DMS 273 treated with DMSO at 0.1 percent for 48 hours (cell line): ENCODE measurements around the gene ZCCHC7.
"Not testable (repeated sequence)": the region's sequence is repeated elsewhere in the genome, so short reads cannot be mapped to it uniquely, and the experiment has no call there.

Experiments
- DNase-seq: peaks from one replicate; lab custom pipeline; 2025; lab: John Stamatoyannopoulos, UW

ZCCHC7 gene

DNA sequence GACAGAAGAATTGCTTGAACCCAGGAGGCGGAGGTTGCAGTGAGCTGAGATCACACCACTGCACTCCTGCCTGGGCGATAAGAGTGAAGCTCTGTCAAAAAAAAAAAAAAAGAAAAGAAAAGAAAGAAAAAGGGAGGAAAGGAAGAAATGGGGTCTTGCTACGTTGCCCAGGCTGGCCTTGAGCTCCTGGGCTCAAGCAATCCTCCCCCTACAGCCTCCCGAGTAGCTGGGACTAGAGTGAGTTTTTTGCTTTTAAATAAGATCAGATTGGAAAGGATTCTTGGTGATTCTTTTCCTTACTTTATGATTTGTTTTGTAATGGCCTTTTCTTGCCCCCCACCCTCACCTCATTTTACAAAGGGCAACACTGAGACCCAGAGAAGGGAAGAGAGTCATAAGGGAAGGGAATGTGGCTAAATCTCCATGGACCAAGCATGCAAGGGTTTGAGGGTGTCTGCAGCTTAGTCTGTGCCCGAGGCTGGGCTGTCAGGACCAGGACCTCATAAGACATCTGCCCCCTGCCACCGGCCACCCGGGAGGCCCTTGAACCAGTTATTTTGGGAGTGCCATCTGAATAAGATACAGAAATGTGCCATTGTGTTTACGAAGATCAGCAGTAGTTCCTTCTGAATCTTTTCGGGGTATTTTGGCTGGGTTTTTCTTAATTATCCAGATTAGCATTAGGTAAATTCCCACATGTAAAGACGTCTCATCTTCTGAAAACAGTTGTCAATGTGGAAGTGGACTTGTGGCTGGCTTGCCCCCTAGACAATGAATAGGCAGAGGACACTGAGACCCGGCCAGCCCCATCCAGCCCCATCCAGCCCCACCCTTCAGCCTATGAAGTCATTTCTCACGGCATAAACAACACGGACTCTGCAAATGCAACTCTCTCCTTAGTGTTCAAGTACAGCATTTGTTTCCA lies 257.6 kb downstream of the ZCCHC7 start:
- no peak for DNase-seq

DNA sequence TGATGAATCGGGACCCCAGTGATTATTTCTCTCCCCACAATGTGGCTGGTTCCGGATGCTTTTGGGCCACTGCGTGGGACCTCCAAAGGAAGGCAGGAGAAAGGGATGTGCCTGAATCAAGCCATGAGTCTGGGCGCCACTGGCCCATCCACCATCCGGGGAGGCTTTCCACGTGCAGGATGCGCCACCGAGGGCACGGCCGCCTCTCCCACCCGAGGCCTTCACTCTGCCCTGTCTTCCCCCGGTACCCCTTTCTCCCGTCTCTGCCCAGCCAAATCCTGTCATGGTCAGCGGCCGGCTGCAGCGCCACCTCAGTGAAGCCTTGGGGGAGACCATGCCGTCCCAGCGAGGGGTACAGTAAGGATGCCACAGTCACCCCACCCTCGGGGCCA lies 258.2 kb downstream of the ZCCHC7 start:
- DNase-seq: no peak

- no peak for DNase-seq
Observed at GRCh38 chr9:37379835-37380234, 259.5 kb downstream of the ZCCHC7 start.

DNA sequence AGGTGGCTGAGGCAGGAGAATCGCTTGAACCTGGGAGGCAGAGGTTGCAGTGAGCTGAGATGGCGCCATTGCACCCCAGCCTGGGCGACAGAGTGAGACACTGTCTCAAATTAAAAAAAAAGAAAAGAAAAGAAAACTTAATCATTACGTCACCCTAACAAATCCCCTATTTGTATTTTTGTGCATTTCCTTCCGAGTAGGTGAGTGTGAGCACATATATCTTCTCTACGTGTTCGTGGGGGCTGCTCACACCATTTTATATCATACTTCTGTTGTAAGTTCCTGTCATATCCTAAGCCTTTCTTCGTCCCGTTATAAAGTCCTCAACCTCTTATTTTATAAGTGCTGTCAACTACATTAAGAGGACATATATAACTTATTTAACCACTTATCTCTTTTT lies 260.2 kb downstream of the ZCCHC7 start:
- no peak for DNase-seq

- DNase-seq: no peak
Observed at GRCh38 chr9:37381094-37381741, 260.8 kb downstream of the ZCCHC7 start.

GRCh38 chr9:37382161-37382981 lies 262.0 kb downstream of the ZCCHC7 start:
- no peak for DNase-seq

DNA sequence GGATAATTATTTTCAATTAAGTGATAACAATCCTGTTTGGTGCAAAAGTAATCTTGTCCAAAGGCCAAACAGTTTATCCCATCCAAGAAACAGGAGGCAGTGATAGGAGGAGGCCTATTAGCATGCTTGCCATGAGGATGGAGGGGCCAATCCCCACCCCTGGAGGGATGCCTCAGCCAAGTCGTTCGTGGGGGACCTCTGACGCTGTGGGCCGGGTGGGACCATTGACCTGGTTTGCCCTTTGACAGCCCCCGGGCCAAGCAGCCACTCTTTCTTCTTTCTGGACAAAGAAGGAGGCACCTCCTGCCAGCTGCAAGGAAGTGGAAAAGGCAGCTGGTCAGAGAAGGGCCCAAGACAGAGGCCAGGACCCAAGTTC lies 262.6 kb downstream of the ZCCHC7 start:
- DNase-seq: no peak

GRCh38 chr9:37383393-37383792 lies 263.0 kb downstream of the ZCCHC7 start:
- DNase-seq: no peak

- no peak for DNase-seq
Observed at GRCh38 chr9:37383876-37384746, 263.7 kb downstream of the ZCCHC7 start.

GRCh38 chr9:37385286-37385685 lies 264.9 kb downstream of the ZCCHC7 start:
- no peak for DNase-seq

- DNase-seq: no peak
Observed at GRCh38 chr9:37386988-37387387, 266.6 kb downstream of the ZCCHC7 start.

DNA sequence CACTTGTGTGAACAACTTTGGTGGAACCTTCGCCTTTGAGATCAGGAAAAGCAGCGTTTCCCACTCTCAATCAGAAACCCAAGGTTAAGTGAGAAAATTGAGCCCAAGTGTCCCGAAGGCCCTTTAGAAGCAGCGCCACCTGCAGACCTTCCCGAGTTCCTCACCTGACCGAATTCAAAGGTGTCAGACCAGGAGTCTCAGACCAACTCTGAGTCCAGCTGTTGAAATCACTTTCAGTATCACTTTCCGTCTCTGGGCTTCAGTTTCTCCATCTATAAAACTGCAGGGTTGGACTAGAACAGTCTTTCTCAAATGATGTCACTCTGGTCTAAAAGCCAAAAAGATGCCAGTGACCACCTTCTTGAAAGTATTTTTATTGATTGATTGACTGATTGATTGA lies 270.4 kb downstream of the ZCCHC7 start:
- no peak for DNase-seq

- no peak for DNase-seq
Observed at GRCh38 chr9:37392272-37392671, 271.9 kb downstream of the ZCCHC7 start.

DNA sequence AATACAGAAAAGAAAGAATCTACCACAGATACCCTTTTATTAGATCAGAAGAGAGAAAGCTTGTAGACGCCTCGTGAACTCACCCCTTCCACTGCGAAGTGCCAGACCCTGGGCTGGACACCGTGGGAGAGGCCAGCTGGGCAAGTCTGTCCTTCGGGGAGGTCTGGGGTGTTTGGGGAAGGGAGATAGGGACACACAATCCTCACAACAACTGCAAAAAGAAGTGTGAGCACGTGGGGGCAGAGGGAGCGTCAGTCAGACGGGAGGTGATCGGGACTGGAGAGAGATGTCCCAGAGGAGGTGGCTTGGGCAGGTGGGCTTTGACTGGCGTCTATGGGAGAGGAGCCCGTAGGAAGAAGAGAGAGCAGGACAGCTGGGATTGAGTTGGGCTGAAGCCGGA lies 274.9 kb downstream of the ZCCHC7 start:
- no peak for DNase-seq

- DNase-seq: no peak
Observed at GRCh38 chr9:37395663-37396062, 275.3 kb downstream of the ZCCHC7 start.

GRCh38 chr9:37397948-37398347 lies 277.6 kb downstream of the ZCCHC7 start:
- not testable (repeated sequence) for DNase-seq

- DNase-seq: no peak
Observed at GRCh38 chr9:37398464-37399025, 278.2 kb downstream of the ZCCHC7 start.

DNA sequence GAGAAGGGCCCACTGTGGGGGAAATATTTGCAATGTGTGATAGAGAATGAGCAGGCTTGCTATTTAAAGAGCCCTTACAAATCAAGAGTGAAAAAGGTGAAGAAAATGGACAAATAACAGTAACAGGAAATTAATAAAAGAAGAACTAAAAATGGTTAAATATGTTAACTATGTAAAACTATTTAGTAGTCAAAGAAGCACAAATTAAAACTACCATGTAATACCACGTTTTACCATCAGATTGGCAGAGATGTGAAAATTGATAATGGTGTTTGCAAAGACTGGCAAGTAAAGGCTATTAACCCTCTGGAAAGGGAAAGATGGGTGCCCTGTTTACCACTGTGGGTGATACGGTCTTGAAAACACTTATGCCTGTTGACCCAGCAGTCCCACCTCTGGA lies 279.0 kb downstream of the ZCCHC7 start:
- DNase-seq: no peak

- no peak for DNase-seq
Observed at GRCh38 chr9:37404590-37404989, 284.2 kb downstream of the ZCCHC7 start.

- DNase-seq: no peak
Observed at GRCh38 chr9:37405350-37405749, 285.0 kb downstream of the ZCCHC7 start.

- DNase-seq: no peak
Observed at GRCh38 chr9:37405764-37406380, 285.5 kb downstream of the ZCCHC7 start.
